Fibroblast of skin of right quadriceps (primary cell): ENCODE results near the gene EXOC4.

ENCODE experiments used
- DNase-seq: peaks from one replicate; pipeline ENCODE4 v3.0.0-alpha.2; 2013

EXOC4 gene

GRCh38 chr7:133733401-133733800 lies 480.5 kb downstream of the EXOC4 start:
- DNase-seq: no peak

- DNase-seq: no peak
Observed at GRCh38 chr7:133735222-133735621, 482.3 kb downstream of the EXOC4 start.

GRCh38 chr7:133739817-133740216 lies 486.9 kb downstream of the EXOC4 start:
- DNase-seq: no peak

- no peak for DNase-seq
Observed at GRCh38 chr7:133741078-133741477, 488.2 kb downstream of the EXOC4 start.

- DNase-seq: no peak
Observed at GRCh38 chr7:133741703-133742102, 488.8 kb downstream of the EXOC4 start.

- DNase-seq: peak; percentile 27
Observed at GRCh38 chr7:133742709-133743538, 490.0 kb downstream of the EXOC4 start.

GRCh38 chr7:133744451-133744850 lies 491.6 kb downstream of the EXOC4 start:
- DNase-seq: no peak

- no peak for DNase-seq
Observed at GRCh38 chr7:133746305-133746704, 493.4 kb downstream of the EXOC4 start.

- DNase-seq: no peak
Observed at GRCh38 chr7:133746847-133747246, 494.0 kb downstream of the EXOC4 start.

- DNase-seq: no peak
Observed at GRCh38 chr7:133748443-133749407, 495.8 kb downstream of the EXOC4 start.

GRCh38 chr7:133750287-133750686 lies 497.4 kb downstream of the EXOC4 start:
- DNase-seq: no peak

- DNase-seq: no peak
Observed at GRCh38 chr7:133751079-133751478, 498.2 kb downstream of the EXOC4 start.

- DNase-seq: no peak
Observed at GRCh38 chr7:133753513-133753912, 500.6 kb downstream of the EXOC4 start.

GRCh38 chr7:133754708-133755107 lies 501.8 kb downstream of the EXOC4 start:
- DNase-seq: no peak

- no peak for DNase-seq
Observed at GRCh38 chr7:133755901-133756300, 503.0 kb downstream of the EXOC4 start.

- DNase-seq: no peak
Observed at GRCh38 chr7:133761443-133761842, 508.6 kb downstream of the EXOC4 start.

GRCh38 chr7:133763076-133763640 lies 510.3 kb downstream of the EXOC4 start:
- DNase-seq: peak; percentile 34

GRCh38 chr7:133769668-133770067 lies 516.8 kb downstream of the EXOC4 start:
- DNase-seq: no peak

- DNase-seq: peak; percentile 44
Observed at GRCh38 chr7:133770863-133771492, 518.1 kb downstream of the EXOC4 start.

GRCh38 chr7:133771788-133772419 lies 519.0 kb downstream of the EXOC4 start:
- no peak for DNase-seq

GRCh38 chr7:133773601-133774000 lies 520.7 kb downstream of the EXOC4 start:
- no peak for DNase-seq

- DNase-seq: no peak
Observed at GRCh38 chr7:133775201-133775600, 522.3 kb downstream of the EXOC4 start.
